Fibroblast of skin of abdomen (primary cell): ENCODE results near the gene GPAT3.

Source experiments
- DNase-seq: peaks from one replicate; pipeline ENCODE4 v3.0.0-alpha.2; 2013

The GPAT3 gene

DNA sequence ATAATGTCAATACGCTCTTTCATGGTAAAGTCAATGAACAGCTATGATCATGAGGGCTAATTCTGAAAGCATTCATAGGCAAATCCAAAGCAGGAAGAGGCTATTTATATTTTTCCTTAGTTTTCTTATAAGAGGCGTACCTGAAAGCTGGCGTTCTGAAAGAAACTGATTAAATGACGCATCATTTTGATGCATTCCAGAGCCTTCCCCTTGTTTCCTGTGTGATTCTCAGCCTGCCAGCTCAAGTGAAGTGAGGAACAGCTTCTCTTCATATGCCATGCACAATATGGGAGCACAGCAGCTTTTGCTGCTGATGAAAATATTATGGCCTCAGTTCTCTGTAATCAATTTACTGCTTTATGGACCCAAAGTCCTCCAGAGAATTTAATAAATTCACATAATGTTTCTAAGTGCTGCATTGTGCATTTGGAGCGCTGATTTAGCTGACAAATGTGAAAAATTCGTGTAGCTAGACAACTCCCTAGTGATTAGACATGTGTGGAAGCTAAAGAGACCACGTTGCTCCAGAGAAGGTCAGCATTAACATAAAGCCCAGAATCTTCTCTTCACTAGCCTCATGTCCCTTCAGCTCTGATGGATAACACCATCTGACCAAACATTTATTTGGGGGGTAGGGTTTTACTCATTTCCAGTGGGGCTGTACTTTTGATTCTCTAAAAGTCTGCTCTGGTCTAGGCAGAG lies 110.8 kb downstream of the GPAT3 start:
- DNase-seq: peak; percentile 33

DNA sequence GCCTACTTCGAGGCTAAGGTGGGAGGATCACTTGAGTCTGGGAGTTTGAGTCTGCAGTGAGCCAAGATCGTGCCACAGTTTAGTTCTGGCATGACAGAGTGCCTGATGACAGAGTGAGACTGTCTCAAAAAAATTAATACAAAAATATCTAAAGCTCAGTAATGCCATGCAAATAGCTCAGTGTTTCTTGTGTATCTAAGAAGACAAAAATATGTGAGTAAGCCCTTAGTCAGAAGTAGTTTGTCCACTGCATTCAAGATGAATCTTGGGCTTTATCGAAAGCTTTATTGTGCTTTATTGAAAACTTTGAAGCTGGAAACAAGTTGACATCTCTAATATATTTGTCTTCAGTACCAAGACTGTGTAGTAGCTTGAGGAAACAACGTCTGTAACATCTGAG lies 115.9 kb downstream of the GPAT3 start:
- no peak for DNase-seq
